Measurements from ENCODE around the gene ZNF547. TPM values are rescaled to one million over a fixed set of nuclear protein-coding genes. Genes with fewer than 3 reads are reported as not detected.
"Not testable (repeated sequence)": the region's sequence is repeated elsewhere in the genome, so short reads cannot be mapped to it uniquely, and the experiment has no call there.

Gene ZNF547
- polyA plus RNA-seq, 2 of the 4 experiments (the other 2 are of a cell fraction), result 2.0 to 2.9 TPM

DNA sequence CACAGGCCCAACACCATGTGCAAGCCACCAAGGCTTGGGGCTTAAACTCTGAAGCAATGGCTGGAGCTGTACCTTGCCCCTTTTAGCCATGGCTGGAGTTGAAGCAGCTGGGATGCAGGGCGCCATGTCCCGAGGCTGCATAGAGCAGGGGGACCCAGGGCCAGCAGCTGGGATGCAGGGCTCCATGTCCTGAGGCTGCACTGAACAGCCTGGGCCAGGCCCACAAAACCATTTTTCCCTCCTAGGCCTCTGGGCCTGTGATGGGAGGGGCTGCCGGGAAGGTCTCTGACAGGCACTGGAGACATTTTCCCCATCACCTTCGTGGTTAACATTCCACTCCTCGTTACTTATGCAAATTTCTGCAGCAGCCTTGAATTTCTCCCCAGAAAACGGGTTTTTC is 10.8 kb downstream of the ZNF547 start:
- peaks cover 77% of the 10 kb centered on the region for H3K9me3 ChIP-seq
- H3K4me3 ChIP-seq, result no peak overlapping the region
- no peak overlapping the region for H3K4me2 ChIP-seq
- H3K4me1 ChIP-seq, result no peaks in the 10 kb centered on the region
- CTCF ChIA-PET, result no interaction called here
- FAIRE-seq, result no peak
- no peak for DNase-seq (ENCODE audit: low read depth in 1 of 2, low spot score in 1 of 2)
- WGBS (ENCODE audit: missing lambda C conversion rate), result 50% methylated on average over 6 of the region's 6 CpGs
- no peak for ATAC-seq
- POLR2A ChIA-PET, result no interaction called here
- TF ChIP-seq ZFP36 (IDR thresholded peaks at IDR 0.05; ENCODE audit: borderline replicate concordance, partially characterized antibody) (peak; percentile 86), CHD2 (IDR thresholded peaks at IDR 0.05; ENCODE audit: low read length, partially characterized antibody) (no peak), MYC (IDR thresholded peaks at IDR 0.05; ENCODE audit: borderline replicate concordance, low read length) (no peak), EHF (CRISPR knock-in tag; IDR thresholded peaks at IDR 0.05) (no peak), SMC3 (IDR thresholded peaks at IDR 0.05) (no peak), ZNF302 (CRISPR knock-in tag; IDR thresholded peaks at IDR 0.05) (no peak), POLR2A (IDR thresholded peaks at IDR 0.05; ENCODE audit: low read length) (no peak), MAFK (IDR thresholded peaks at IDR 0.05; ENCODE audit: partially characterized antibody) (no peak)
- TF ChIP-seq, protein P1, sequence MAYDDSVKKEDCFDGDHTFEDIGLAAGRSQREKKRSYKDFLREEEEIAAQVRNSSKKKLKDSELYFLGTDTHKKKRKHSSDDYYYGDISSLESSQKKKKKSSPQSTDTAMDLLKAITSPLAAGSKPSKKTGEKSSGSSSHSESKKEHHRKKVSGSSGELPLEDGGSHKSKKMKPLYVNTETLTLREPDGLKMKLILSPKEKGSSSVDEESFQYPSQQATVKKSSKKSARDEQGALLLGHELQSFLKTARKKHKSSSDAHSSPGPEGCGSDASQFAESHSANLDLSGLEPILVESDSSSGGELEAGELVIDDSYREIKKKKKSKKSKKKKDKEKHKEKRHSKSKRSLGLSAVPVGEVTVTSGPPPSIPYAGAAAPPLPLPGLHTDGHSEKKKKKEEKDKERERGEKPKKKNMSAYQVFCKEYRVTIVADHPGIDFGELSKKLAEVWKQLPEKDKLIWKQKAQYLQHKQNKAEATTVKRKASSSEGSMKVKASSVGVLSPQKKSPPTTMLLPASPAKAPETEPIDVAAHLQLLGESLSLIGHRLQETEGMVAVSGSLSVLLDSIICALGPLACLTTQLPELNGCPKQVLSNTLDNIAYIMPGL (CRISPR knock-in tag; IDR thresholded peaks at IDR 0.05; ENCODE audit: borderline replicate concordance), result no peak
- H3K27ac ChIP-seq, result no peak overlapping the region

DNA sequence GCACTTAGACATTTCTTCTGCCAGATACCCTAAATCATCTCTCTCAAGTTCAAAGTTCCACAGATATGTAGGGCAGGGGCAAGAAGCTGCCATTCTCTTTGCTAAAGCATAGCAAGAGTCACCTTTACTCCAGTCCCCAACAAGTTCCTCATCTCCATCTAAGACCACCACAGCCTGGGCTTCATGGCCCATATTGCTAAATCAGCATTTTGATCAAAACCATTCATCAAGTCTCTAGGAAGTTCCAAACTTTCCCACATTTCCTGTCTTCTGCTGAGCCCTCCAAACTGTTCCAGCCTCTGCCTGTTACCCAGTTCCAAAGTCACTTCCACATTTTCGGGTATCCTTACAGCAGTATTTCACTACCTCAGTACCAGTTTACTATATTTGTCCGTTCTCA is 11.3 kb downstream of the ZNF547 start:
- ATAC-seq; H3K4me1 ChIP-seq; FAIRE-seq; POLR2A ChIA-PET; H3K4me2 ChIP-seq; H3K27ac ChIP-seq; H3K4me3 ChIP-seq; DNase-seq (ENCODE audit: low read depth in 1 of 2, low spot score in 1 of 2); CTCF ChIA-PET: not testable (repeated sequence)
- peaks cover 82% of the 10 kb centered on the region for H3K9me3 ChIP-seq
- 60% methylated on average over 2 of the region's 2 CpGs for WGBS (ENCODE audit: missing lambda C conversion rate)
- TF ChIP-seq MAFK (IDR thresholded peaks at IDR 0.05; ENCODE audit: partially characterized antibody), result peak; percentile 94

DNA sequence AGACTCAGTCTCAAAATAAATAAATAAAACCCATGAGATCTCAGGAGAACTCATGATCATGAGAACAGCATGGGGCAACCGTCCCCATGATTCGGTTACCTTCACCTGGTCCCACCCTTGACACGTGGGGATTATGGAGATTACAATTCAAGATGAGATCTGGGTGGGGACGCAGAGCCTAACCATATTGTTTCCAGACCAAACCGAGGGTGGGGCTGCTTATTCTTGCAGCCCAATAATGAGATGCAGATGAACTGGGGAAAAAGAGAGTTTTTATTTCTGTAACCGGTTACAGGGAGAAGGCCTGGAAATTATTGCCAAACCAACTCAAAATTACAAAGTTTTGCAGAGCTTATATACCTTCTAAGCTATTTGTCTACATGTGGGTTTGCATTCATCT is 12.8 kb downstream of the ZNF547 start:
- no peak for FAIRE-seq
- Histone ChIP-seq H3K27ac (no peak overlapping the region), H3K4me2 (no peak overlapping the region), H3K4me3 (no peak overlapping the region), H3K9me3 (peaks cover 97% of the 10 kb centered on the region), H3K4me1 (no peaks in the 10 kb centered on the region)
- TF ChIP-seq ESRRA (IDR thresholded peaks at IDR 0.05; ENCODE audit: borderline replicate concordance, low read length) (no peak), SREBF2 (IDR thresholded peaks at IDR 0.05) (no peak), SMC3 (IDR thresholded peaks at IDR 0.05) (no peak), FOXS1 (CRISPR knock-in tag; IDR thresholded peaks at IDR 0.05) (no peak), CBX8 (IDR thresholded peaks at IDR 0.05) (no peak), KDM5A (IDR thresholded peaks at IDR 0.05) (no peak)
- ChIA-PET POLR2A (no interaction called here), CTCF (no interaction called here)
- WGBS (ENCODE audit: missing lambda C conversion rate), result 71% methylated on average over 6 of the region's 6 CpGs
- ATAC-seq, result no peak
- no peak for DNase-seq (ENCODE audit: low read depth in 1 of 2, low spot score in 1 of 2)

DNA sequence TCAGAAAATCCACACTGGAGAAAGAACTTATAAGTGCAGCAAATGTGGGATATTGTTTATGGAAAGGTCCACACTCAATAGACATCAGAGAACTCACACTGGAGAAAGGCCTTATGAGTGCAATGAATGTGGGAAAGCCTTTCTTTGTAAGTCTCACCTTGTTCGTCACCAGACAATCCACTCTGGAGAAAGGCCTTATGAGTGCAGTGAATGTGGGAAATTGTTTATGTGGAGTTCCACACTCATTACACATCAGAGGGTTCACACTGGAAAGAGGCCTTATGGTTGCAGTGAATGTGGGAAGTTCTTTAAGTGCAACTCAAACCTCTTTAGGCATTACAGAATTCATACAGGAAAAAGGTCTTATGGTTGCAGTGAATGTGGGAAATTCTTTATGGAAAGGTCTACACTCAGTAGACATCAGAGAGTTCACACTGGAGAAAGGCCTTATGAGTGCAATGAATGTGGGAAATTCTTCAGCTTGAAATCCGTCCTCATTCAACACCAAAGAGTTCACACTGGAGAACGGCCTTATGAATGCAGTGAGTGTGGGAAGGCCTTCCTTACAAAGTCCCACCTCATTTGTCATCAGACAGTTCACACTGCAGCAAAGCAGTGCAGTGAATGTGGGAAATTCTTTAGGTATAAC is 14.3 kb downstream of the ZNF547 start:
- CTCF ChIA-PET, result no interaction called here
- 62% methylated on average over 3 of the region's 3 CpGs for WGBS (ENCODE audit: missing lambda C conversion rate)
- Histone ChIP-seq H3K4me3 (no peak overlapping the region), H3K9me3 (peaks cover 96% of the 10 kb centered on the region), H3K4me2 (no peak overlapping the region), H3K27ac (no peak overlapping the region), H3K4me1 (no peaks in the 10 kb centered on the region)
- ATAC-seq (no peak), FAIRE-seq (no peak), DNase-seq (ENCODE audit: low read depth in 1 of 2, low spot score in 1 of 2) (no peak)
- POLR2A ChIA-PET, result no interaction called here
- TF ChIP-seq SMC3 (IDR thresholded peaks at IDR 0.05), result no peak
- no peak for TF ChIP-seq ZSCAN20 (CRISPR knock-in tag; IDR thresholded peaks at IDR 0.05)
- TF ChIP-seq ZFP36 (IDR thresholded peaks at IDR 0.05; ENCODE audit: borderline replicate concordance, partially characterized antibody), result no peak
- TF ChIP-seq RARB (CRISPR knock-in tag; IDR thresholded peaks at IDR 0.05), result no peak
- TF ChIP-seq, protein P2, sequence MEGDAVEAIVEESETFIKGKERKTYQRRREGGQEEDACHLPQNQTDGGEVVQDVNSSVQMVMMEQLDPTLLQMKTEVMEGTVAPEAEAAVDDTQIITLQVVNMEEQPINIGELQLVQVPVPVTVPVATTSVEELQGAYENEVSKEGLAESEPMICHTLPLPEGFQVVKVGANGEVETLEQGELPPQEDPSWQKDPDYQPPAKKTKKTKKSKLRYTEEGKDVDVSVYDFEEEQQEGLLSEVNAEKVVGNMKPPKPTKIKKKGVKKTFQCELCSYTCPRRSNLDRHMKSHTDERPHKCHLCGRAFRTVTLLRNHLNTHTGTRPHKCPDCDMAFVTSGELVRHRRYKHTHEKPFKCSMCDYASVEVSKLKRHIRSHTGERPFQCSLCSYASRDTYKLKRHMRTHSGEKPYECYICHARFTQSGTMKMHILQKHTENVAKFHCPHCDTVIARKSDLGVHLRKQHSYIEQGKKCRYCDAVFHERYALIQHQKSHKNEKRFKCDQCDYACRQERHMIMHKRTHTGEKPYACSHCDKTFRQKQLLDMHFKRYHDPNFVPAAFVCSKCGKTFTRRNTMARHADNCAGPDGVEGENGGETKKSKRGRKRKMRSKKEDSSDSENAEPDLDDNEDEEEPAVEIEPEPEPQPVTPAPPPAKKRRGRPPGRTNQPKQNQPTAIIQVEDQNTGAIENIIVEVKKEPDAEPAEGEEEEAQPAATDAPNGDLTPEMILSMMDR (IDR thresholded peaks at IDR 0.05), result no peak
- TF ChIP-seq, protein P3, sequence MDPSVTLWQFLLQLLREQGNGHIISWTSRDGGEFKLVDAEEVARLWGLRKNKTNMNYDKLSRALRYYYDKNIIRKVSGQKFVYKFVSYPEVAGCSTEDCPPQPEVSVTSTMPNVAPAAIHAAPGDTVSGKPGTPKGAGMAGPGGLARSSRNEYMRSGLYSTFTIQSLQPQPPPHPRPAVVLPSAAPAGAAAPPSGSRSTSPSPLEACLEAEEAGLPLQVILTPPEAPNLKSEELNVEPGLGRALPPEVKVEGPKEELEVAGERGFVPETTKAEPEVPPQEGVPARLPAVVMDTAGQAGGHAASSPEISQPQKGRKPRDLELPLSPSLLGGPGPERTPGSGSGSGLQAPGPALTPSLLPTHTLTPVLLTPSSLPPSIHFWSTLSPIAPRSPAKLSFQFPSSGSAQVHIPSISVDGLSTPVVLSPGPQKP (IDR thresholded peaks at IDR 0.05; ENCODE audit: low read depth, low read length), result no peak
- TF ChIP-seq, protein P4, sequence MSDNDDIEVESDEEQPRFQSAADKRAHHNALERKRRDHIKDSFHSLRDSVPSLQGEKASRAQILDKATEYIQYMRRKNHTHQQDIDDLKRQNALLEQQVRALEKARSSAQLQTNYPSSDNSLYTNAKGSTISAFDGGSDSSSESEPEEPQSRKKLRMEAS (IDR thresholded peaks at IDR 0.05), result no peak
- TF ChIP-seq, protein P5, sequence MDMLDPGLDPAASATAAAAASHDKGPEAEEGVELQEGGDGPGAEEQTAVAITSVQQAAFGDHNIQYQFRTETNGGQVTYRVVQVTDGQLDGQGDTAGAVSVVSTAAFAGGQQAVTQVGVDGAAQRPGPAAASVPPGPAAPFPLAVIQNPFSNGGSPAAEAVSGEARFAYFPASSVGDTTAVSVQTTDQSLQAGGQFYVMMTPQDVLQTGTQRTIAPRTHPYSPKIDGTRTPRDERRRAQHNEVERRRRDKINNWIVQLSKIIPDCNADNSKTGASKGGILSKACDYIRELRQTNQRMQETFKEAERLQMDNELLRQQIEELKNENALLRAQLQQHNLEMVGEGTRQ (IDR thresholded peaks at IDR 0.05), result no peak
- TF ChIP-seq, protein P6, sequence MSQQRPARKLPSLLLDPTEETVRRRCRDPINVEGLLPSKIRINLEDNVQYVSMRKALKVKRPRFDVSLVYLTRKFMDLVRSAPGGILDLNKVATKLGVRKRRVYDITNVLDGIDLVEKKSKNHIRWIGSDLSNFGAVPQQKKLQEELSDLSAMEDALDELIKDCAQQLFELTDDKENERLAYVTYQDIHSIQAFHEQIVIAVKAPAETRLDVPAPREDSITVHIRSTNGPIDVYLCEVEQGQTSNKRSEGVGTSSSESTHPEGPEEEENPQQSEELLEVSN (IDR thresholded peaks at IDR 0.05; ENCODE audit: borderline replicate concordance, low read depth), result no peak
- TF ChIP-seq ESRRA (IDR thresholded peaks at IDR 0.05; ENCODE audit: borderline replicate concordance, low read length), result no peak
- TF ChIP-seq HOXB13 (CRISPR knock-in tag; IDR thresholded peaks at IDR 0.05; ENCODE audit: low read depth), result no peak
- no peak for TF ChIP-seq HEYL (CRISPR knock-in tag; IDR thresholded peaks at IDR 0.05)
- no peak for TF ChIP-seq NFE2L2 (conservative IDR thresholded peaks at IDR 0.05; ENCODE audit: low read length)
- no peak for TF ChIP-seq TP53 (CRISPR knock-in tag; IDR thresholded peaks at IDR 0.05)

Measured in A549 (cell line).